ENCODE measurements around the gene B4GALT1. TPM values are rescaled to one million over a fixed set of nuclear protein-coding genes. Genes with fewer than 3 reads are reported as not detected.

Gene B4GALT1
- total RNA-seq, 4 donors from 2014 or later = 42.3 to 60.4 (median 47.9) TPM

- Histone ChIP-seq H3K27ac (peak overlapping the region in 1 of 4 donors; percentile 36), H3K27me3 (no peaks in the 10 kb centered on the region), H3K4me3 (no peak overlapping the region), H3K4me1 (peaks cover 18 to 48% (median 18%) of the 10 kb centered on the region in 3 donors), H3K36me3 (no peaks in the 10 kb centered on the region), H3K9me3 (no peaks in the 10 kb centered on the region)
- WGBS, 2 donors = 67 to 82% methylated on average over 8 of the region's 8 CpGs
- TF ChIP-seq, protein P1, sequence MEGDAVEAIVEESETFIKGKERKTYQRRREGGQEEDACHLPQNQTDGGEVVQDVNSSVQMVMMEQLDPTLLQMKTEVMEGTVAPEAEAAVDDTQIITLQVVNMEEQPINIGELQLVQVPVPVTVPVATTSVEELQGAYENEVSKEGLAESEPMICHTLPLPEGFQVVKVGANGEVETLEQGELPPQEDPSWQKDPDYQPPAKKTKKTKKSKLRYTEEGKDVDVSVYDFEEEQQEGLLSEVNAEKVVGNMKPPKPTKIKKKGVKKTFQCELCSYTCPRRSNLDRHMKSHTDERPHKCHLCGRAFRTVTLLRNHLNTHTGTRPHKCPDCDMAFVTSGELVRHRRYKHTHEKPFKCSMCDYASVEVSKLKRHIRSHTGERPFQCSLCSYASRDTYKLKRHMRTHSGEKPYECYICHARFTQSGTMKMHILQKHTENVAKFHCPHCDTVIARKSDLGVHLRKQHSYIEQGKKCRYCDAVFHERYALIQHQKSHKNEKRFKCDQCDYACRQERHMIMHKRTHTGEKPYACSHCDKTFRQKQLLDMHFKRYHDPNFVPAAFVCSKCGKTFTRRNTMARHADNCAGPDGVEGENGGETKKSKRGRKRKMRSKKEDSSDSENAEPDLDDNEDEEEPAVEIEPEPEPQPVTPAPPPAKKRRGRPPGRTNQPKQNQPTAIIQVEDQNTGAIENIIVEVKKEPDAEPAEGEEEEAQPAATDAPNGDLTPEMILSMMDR (IDR thresholded peaks at IDR 0.05) = no peak
- no peak for TF ChIP-seq POLR2A (IDR thresholded peaks at IDR 0.05)
- intact Hi-C loops (cut with DNase I) = no loop called here
- DNase-seq = no peak
Measured at GRCh38 chr9:33103501-33104281, 63.4 kb downstream of the B4GALT1 start.

DNA sequence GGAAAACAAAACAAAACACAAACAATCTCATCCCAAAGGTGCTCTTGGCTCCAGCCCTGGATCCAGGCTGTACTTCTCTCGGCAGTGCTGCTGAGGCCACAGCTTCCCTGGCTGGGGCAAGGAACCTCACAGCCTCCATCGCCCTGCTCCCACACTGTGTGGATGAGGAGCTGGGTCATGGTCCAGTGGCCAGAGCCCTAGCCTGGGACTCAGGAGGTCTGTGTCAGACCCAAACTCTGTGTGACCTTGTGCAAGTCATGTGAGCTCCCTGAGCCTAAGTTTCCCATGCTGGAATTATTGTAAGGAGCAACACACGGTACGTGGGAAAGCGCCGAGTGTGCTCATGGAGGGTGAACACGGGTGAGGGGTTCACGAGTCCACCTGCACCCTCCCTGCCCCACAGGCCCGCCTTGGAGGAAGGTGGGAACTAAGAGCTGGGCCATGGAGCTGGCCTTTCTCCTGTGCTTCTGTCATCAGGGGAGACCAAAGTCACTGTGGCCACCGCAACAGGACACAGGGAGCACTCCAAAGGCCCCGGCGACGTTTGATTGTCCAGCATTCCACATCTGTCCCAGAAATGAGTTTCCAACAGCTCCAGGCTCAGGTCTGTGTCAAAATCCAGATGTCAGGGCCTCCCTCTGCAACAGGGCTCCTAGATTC is 64.5 kb downstream of the B4GALT1 start:
- no peak for TF ChIP-seq POLR2A (IDR thresholded peaks at IDR 0.05)
- TF ChIP-seq, protein P1 (IDR thresholded peaks at IDR 0.05) = no peak
- WGBS, 2 donors = 87 to 96% methylated on average over 5 to 11 of the region's 13 CpGs
- Histone ChIP-seq H3K27me3 (no peaks in the 10 kb centered on the region), H3K9me3 (no peaks in the 10 kb centered on the region), H3K27ac (no peak overlapping the region), H3K4me3 (no peak overlapping the region), H3K36me3 (no peaks in the 10 kb centered on the region), H3K4me1 (peaks cover 14 to 42% (median 18%) of the 10 kb centered on the region in 3 donors)
- intact Hi-C loops (cut with DNase I) = no loop called here
- no peak for DNase-seq

- Histone ChIP-seq H3K27ac (peak overlapping the region; percentile 16 to 57 (median 48)), H3K4me3 (no peak overlapping the region), H3K36me3 (no peaks in the 10 kb centered on the region), H3K27me3 (no peaks in the 10 kb centered on the region), H3K9me3 (no peaks in the 10 kb centered on the region), H3K4me1 (peaks cover 6 to 28% (median 7%) of the 10 kb centered on the region in 3 donors)
- no peak for TF ChIP-seq POLR2A (IDR thresholded peaks at IDR 0.05)
- TF ChIP-seq, protein P1 (IDR thresholded peaks at IDR 0.05) = no peak
- intact Hi-C loops (cut with DNase I) = no loop called here
- 20 to 55% methylated on average over 2 to 8 of the region's 10 CpGs for WGBS, 2 donors
- no peak for DNase-seq
Measured at GRCh38 chr9:33101104-33101951, 65.8 kb downstream of the B4GALT1 start.

DNA sequence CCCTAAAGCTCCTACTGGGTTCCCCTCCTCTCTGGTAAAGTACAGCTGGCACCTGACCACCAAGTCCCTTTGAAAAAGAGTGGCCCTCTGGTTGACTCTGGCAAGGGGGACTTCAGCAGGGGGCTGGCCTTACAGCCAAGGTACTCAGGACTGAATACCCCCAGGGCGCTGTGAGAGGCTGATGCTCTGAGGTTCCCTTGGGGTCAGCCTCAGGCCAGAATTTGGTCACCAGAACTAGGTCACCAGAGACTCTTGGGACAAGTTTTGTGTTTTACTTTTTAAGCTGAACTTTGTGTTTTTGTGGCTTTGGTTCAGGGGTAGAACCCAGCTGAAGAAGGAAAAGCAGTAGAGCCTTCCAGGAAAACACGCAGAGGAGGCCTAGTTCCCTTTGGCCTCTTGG is 67.4 kb downstream of the B4GALT1 start:
- Histone ChIP-seq H3K36me3 (no peaks in the 10 kb centered on the region), H3K4me3 (no peak overlapping the region), H3K9me3 (no peaks in the 10 kb centered on the region), H3K4me1 (peaks cover 6 to 25% (median 7%) of the 10 kb centered on the region in 3 donors), H3K27me3 (no peaks in the 10 kb centered on the region), H3K27ac (no peak overlapping the region)
- intact Hi-C loops (cut with DNase I) = no loop called here
- DNase-seq = no peak
- WGBS, 2 donors = 83 to 87% methylated on average over 1 to 2 of the region's 2 CpGs
- TF ChIP-seq, protein P1 (IDR thresholded peaks at IDR 0.05) = no peak
- TF ChIP-seq POLR2A (IDR thresholded peaks at IDR 0.05) = no peak
